ENCODE data around the gene SLC28A1. TPM values are rescaled to one million over a fixed set of nuclear protein-coding genes. Genes with fewer than 3 reads are reported as not detected.
A peak's percentile ranks its signal among the peaks of the same experiment; 100 is the strongest.

Gene SLC28A1
- total and polyA plus RNA-seq, 2 of the 4 experiments (the other 2 are of a cell fraction): not detected

DNA sequence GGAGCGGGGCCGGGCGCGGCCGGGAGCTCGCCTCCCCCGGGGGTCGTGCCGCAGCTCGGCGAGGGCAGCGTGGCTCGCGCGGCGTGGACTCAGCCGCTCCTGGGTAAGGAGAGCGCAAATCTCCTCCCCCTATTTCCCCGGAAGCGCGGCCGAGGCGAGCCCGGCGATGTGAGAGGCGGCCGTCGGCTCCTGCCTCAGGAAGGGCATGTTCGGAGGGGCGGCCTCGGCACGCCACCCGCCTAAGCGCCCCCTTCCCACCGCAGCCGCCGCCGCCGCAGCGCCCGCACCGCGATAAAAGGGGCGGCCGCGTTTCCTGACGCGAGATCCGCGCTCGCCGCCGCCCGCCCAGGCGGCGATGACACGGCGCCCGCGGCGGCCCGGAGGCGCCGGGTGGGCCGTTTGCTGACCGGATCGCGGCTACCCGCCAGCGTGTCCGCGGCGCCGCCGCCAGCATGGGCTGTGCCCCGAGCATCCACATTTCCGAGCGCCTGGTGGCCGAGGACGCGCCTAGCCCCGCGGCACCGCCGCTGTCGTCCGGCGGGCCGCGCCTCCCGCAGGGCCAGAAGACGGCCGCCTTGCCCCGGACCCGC is 97.3 kb downstream of the SLC28A1 start, which contains the start of gene PDE8A (continued):
- no peak for TF ChIP-seq RCOR1 (IDR thresholded peaks at IDR 0.05; ENCODE audit: insufficient replicate concordance, low read length)
- TF ChIP-seq MAZ (IDR thresholded peaks at IDR 0.05; ENCODE audit: borderline replicate concordance, low read depth, low read length): peak; percentile 55; the same call in 1 of the 2 replicates
- no peak for TF ChIP-seq SMC3 (IDR thresholded peaks at IDR 0.05; ENCODE audit: low read depth, low read length)
- peak; percentile 16; the same call in 1 of the 2 replicates for TF ChIP-seq RAD21 (IDR thresholded peaks at IDR 0.05; ENCODE audit: low read length)
- no peak for TF ChIP-seq RFX5 (IDR thresholded peaks at IDR 0.05; ENCODE audit: low read depth, low read length)
- peak; percentile 47; the same call in 1 of the 2 replicates for TF ChIP-seq MXI1 (IDR thresholded peaks at IDR 0.05; ENCODE audit: borderline replicate concordance, low read depth, low read length)
- TF ChIP-seq FOS (IDR thresholded peaks at IDR 0.05; ENCODE audit: low read depth, low read length): no peak
